Kasumi-1 (cell line): ENCODE results near the gene CS.

Experiments used
- DNase-seq, 2 experiments: peaks; one replicate each; lab custom pipeline; 2025; lab: John Stamatoyannopoulos, UW

Gene CS

GRCh38 chr12:56247923-56248322 is 52.2 kb downstream of the CS start:
- DNase-seq, result no peak

GRCh38 chr12:56244494-56244893 is 55.6 kb downstream of the CS start:
- no peak for DNase-seq

- DNase-seq, result no peak
Measured at GRCh38 chr12:56243731-56244181, 56.4 kb downstream of the CS start.

GRCh38 chr12:56242986-56243385 is 57.1 kb downstream of the CS start:
- DNase-seq, result no peak

GRCh38 chr12:56241424-56242303 is 58.5 kb downstream of the CS start:
- DNase-seq, result no peak

- DNase-seq, result no peak
Measured at GRCh38 chr12:56237552-56237951, 62.6 kb downstream of the CS start.

GRCh38 chr12:56236985-56237384 is 63.1 kb downstream of the CS start:
- no peak for DNase-seq

- DNase-seq, result no peak
Measured at GRCh38 chr12:56236091-56236490, 64.0 kb downstream of the CS start.

- DNase-seq, result no peak
Measured at GRCh38 chr12:56234746-56235436, 65.2 kb downstream of the CS start.

- no peak for DNase-seq
Measured at GRCh38 chr12:56231184-56231582, 68.9 kb downstream of the CS start.

GRCh38 chr12:56230432-56231183 is 69.5 kb downstream of the CS start:
- no peak for DNase-seq

- peak in 1 of 2 experiments; percentile 14 for DNase-seq
Measured at GRCh38 chr12:56229916-56230431, 70.2 kb downstream of the CS start, which contains the start of gene SLC39A5. Gene SLC39A5, plus strand, starts transcription at chr12:56230051. Its CDS starts 1,224 bp downstream, at chr12:56231275.

GRCh38 chr12:56229082-56229481 is 71.0 kb downstream of the CS start:
- DNase-seq, result no peak

- no peak for DNase-seq
Measured at GRCh38 chr12:56224954-56225353, 75.2 kb downstream of the CS start.

- peak; percentile 96 to 97 for DNase-seq
Measured at GRCh38 chr12:56224102-56224701, 75.9 kb downstream of the CS start, which contains the start of gene NABP2. Gene NABP2, plus strand, starts transcription at chr12:56224342. Its CDS starts 515 bp downstream, at chr12:56224857.

GRCh38 chr12:56223571-56224101 is 76.5 kb downstream of the CS start:
- peak in 1 of 2 experiments; percentile 41 for DNase-seq

- peak in 1 of 2 experiments; percentile 39 for DNase-seq
Measured at GRCh38 chr12:56222531-56222895, 77.6 kb downstream of the CS start.

- DNase-seq, result peak; percentile 97
Measured at GRCh38 chr12:56221757-56222530, 78.2 kb downstream of the CS start, which contains the start of gene RNF41. Gene RNF41, minus strand, starts transcription at chr12:56221922. Its CDS starts 7,875 bp downstream, at chr12:56214047.
